GM21825 (cell line): Measurements from ENCODE around the gene NUDT19.
"Not testable (repeated sequence)": the region's sequence is repeated elsewhere in the genome, so short reads cannot be mapped to it uniquely, and the experiment has no call there.

Experiments
- ATAC-seq: cut with Tn5 transposase; IDR thresholded peaks from one replicate; pipeline ENCODE4 v1.9.1; 2021; ENCODE audit warnings: mild to moderate bottlenecking, moderate library complexity; ENCODE audit not compliant: unreplicated experiment

The NUDT19 gene

DNA sequence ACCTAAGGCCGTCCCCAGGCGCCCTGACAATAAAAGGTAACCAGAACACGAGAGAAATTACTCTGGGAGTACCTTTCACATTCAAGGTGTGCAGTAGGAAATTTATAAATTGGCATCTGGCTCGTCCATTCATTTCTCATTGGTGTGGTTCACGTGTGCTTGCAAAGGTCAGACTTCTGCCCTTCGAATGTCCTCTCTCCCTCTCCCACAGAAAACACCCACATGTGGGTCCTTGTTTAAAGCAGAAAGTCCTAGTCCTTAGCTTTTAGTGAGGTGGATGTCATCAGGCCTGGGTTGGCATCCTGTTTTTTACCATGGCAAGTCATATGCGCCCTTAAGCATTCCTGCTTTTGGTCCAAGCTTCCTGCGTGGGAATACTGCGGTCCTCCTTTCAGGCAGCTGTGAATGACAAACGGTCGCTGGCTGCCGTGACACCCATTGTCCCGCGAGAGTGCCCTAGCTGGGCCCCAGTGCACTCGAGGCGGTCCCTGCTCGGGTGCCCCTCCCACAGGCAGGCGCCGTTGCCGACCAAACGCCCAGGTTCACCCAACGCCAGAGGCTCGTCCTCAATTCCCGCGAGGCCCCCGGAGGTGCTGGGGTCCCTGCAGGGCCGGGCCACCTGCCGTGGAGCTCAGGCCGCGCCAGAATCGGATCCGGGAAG lies at the start of gene NUDT19:
TSS of gene NUDT19 (plus strand) at position 531 of the 661 bp plus-strand sequence. CDS start 140 bp downstream, outside the sequence.
- ATAC-seq, result peak; percentile 84

DNA sequence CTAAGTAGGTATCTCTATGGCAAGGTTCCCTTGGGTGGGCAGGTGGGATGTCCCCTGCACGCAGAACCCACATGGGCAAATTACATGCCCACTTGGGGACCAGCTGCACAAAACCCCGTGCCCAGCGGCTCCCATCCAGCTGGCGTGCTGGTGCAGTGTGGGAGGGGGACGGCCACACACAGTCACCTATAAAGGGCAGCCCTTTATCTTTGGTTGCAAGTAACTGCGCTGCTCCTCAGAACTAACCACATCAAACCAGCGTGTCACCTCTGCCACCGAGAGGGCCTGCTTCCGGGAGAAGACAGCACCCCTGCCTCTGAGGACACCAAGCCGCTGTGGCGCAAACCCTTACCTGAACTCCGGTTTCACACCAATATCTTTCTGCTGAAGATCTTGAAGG lies 48.9 kb upstream of the NUDT19 start:
- no peak for ATAC-seq

DNA sequence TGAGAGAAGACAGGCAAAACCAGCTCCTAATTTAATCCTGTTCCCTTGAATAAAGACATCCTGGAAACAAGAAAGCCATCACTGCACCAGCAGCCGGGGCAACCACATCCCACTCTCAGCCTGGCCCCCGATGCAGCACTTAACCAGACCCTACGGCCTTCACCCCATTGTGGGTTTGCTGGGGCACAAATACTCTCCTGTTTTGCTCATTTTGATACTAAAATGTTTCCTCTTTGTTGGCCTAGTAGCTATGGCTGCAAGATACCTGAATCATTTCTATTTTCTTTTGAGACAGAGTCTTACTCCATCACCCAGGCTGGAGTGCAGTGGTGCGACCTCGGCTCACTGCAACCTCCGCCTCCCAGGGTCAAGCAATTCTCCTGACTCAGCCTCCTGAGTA lies 45.1 kb upstream of the NUDT19 start:
- no peak for ATAC-seq

DNA sequence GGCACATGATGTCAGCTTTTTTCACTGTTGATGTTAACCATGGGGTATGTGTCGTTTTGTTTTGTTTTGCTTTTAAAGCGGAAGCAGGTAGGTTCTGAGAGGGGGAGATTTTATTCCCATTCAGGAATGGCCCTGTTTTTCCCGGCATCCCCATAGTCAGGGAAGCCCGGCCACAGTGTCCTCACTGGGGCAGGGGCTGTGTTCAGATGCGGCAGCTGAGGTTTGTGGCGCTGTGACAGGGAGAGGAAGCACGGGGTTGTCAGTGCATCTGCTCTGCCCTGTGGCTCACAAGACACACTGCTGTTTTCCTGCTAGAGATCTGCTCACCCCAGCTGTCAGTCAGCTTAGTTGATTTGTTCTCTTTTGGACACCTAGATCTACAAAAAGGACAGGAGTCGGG lies 44.3 kb upstream of the NUDT19 start:
- no peak for ATAC-seq

DNA sequence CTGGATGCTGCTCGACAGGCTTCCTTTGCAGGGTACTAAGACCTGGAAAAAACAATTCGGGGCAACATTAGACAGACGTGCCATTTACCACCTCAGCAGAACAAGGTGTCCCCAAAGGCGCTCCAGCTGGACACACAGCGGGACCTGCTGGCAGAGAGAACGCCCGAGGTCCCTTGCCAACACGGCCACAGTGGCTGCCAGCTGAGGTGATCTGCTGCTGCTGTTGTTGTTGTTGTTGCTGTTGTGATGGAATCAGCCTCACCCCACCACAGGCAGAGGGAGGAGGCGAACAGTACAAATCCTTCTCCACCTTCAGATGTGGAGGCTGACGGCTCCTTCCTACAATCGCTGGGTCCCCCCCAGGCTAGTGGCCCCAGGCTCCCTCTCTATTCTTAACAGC lies 41.9 kb upstream of the NUDT19 start:
- no peak for ATAC-seq

DNA sequence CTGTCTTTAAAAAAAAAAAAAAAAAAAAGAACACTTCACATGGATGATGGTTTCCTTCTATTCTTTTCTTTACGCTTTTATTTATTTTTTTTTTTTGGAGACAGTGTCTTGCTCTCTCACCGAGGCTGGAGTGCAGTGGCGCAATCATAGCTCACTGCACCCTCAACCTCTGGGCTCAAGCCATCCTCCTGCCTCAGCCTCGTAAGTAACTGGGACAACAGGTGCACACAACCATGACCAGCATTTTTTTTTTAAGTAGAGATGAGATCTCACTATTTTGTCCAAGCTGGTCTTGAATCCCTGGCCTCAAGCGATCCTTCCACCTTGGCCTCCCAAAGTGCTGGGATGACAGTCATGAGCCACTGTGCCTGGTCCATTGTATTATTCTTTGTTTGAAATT lies 41.0 kb upstream of the NUDT19 start:
- ATAC-seq, result no peak

DNA sequence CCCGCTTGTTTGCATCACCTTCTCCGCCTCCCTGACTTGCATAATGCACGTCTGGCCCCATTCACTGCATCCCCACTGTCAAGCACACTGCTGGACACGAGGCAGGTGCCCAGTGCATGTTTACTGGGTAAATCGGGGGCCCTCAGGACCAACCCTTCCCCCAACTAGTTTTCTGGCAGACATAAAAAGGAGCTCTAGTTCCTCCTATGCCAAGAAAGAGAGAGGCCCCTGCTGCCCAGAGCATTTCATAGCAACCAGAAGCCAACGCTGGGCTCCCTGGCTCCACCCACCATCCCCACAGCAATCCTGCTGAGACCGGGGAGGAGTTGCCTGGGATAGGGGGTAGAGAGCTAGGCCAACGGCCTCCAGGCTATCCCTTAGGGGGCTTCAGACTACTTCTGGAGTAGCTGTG lies 39.9 kb upstream of the NUDT19 start:
- no peak for ATAC-seq

DNA sequence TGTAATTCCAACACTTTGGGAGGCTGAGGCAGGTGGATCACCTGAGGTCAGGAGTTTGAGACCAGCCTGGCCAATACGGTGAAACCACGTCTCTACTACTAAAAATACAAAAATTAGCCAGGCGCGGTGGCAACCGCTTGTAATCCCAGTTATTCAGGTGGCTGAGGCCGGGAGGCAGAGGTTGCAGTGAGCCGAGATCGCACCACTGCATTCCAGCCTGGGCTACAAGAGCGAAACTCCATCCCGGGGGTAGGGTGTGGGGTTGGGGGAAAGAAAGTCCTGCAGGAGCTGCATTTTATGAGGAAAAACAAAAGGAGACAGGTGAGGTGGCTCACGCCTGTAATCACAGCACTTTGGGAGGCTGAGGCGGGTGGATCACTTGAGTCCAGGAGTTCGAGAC lies 39.3 kb upstream of the NUDT19 start:
- not testable (repeated sequence) for ATAC-seq

DNA sequence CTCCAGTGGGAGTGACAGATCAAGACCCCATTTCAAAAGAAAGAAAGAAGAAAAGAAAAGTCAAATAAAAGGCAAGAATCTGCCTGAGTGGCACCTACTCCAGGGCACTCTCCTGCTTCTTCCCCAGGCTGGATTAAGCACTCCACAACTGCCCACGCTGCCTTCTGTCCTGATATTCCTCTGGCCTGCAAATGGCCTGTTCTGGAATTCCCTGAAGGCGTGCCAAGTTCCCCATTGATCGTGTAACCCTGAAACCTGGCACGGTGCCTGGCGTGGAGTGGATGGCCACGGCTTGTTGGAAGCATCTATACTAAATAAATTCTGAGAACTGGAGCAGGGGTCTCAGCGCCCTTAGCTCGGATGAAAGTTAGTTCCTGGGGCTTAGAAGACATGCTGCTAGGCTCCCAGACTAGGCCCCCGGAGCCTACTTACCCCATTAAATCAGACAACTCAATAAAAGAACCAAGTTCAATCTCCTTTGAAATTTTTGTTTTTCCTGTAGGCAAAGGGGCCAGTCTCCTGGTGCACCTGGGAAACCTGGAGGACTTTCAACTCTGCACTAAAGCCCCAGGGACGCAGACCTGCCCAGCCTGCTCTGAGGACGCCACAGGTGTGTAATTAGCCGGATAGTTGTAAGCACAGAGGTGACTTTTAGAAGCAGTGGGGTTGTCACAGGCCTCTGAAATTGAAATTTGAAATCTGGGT lies 38.6 kb upstream of the NUDT19 start:
- no peak for ATAC-seq

DNA sequence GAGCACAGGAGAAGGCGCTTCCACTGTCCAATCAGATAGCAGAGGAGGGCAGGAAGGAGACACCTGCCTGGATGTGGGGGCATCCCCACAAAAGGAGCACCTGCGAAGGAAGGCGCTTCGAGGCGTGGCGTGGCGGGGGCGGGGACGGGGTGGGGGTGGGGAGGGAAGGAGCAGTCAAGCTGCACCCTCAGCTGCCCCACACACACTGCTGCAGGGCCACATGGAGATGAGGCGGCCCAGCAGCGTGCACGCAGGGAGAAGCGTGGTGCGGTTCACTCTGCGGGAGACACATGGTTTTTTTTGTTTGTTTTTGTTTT lies 38.1 kb upstream of the NUDT19 start:
- ATAC-seq, result no peak

DNA sequence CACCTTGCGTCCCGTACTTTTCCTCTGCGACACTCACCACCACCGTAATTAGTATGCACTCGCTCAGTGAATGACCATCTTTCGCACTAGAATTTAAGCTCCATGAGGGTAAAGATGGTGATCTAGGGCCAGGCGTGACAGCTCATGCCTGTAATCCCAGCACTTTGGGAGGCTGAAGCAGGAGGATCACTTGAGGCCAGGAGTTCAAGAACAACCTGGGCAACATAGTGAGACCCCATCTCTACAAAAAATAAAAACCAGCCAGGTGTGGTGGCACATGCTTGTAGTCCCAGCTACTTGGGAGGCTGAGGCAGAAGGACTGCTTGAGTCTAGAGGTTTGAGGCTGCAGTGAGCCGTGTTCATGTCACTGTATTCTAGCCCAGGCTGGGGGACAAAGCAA lies 35.2 kb upstream of the NUDT19 start:
- not testable (repeated sequence) for ATAC-seq

DNA sequence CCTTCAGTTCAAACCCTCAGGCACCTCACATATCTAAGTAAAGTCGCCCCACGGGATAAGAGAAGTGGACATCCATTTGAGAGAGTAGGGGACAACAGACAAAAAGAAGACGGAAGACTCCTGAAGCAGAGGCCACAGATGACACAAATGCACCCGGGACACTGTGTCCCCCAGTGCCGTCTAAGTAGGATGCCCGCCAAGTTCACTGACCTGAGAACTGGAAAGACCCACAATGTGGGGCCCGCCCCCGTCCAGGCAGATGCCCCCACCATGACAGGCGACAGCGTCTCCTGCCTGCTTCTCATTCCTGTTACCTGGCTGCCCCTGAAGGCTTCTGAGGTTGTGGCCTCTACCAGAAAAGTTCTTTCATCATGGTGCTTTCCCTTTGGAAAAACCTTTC lies 33.5 kb upstream of the NUDT19 start:
- ATAC-seq, result no peak

DNA sequence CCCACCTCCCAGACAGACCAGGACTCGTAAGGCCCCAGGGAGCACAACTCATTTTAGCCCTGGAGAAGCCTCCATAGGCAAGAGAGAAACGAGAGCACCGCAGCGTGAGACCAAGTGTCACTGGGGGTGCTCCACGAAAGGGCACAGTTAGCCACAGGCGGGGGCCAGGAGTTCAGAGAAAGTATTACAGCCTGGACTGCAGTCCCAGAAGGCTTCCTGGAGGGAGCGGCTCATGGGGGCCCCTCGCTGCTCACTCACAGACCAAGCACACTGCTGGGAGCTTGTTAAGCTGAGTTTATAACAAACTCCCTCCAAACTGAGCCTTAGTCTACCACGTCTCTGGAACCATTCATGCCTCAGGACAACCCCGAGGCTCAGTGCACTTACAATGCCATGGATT lies 33.1 kb upstream of the NUDT19 start:
- ATAC-seq, result no peak

DNA sequence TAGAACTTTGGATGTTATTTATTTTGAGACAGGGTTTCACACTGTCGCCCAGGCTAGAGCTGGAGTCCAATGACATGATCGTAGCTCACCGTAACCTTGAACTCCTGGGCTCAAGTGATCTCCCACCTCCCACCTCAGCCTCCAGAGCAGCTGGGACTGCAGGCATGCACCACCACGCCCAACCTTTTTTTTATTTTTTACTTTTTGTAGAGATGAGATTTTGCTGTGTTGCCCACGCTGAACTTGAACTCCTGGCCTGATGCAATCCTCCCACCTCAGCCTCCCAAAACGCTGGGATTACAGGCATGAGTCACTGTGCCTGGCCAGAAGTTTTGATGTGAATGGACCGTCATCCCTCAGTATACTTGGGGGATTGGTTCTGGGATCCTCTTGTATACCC lies 30.3 kb upstream of the NUDT19 start:
- no peak for ATAC-seq

DNA sequence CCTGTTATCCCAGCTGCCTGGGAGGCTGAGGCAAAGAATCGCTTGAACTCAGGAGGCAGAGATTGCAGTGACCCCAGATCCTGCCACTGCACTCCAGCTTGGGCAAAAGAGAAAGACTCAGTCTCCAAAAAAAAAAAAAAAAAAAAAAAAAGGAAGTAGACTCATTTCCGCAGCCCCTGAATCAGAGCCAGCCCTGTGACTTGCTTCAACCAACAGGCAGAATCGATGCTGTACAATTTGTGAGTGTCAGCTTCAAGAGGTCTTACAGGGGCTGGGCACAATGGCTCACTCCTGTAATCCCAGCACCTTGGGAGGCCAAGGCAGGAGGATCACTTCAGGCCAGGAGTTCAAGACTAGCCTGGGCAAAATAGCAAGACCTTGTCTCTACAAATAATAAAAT lies 29.4 kb upstream of the NUDT19 start:
- ATAC-seq, result no peak

DNA sequence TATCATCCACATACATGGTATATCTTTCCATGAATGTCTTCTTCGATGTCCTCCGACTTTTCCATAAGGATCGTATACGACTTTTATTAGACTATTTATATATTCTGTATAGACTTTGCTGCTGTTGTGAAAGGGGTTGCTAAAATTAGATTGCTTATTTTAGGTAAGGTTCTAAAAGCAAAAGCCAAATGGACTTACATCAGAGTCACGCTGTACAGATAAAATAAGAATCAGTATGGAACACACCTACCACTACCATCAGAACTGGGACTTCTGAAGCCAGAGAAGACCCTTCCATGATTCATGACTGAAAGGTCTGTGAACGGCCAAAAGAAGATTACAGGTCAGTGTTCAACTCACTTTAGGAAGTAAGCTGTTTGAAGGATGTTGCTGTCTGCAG lies 25.5 kb upstream of the NUDT19 start:
- no peak for ATAC-seq

DNA sequence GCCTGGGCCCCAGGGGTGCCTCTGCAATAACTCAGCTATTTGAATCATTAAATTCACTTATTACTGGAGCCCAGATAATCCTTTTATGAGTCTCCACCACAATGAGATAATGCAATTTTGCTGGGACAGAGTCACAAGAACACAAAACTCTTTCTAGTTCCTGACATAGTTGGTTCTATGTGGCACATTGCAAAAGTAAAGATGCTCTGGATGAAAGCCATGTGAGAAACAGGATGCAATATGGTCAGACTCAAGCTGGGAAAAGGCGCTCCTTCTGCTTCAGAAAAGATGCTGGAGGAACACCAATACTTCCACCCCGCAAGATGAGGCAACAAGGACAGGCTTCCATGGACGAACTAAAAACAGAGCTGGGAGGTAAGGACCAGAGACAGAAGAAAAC lies 22.3 kb upstream of the NUDT19 start:
- ATAC-seq, result no peak

DNA sequence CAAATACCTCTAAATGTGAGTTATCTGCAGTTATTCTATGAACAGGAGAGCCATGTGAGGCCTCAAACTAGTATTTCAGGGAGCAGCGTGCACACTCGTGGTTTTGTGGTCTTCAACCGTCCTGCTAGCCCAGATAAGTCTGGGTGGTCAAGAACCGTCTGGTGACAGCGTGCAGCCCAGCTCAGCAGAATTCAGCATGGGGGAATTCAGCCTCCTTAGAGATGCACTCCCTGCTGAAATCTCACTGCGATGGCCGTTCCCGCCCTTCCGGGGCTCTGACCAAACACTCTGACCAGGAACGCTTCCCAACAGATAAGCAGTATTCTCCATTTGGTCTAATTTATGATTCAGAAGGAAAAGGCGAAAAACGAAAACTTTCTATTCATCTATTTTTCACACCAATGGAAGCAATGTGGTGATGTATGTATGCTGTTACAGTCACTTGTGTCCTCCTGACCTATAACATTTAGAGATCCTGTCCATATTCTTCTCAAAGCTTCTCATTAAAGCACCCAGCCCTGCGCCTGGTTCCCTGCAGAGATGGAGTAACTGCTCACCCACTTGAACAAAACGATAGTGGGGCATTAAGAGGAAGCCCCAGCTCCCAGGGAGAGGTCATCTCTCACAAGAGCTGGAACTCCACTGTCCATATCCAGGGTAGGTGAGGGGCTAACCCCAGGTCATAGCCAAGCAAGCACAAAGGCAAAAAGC lies 19.6 kb upstream of the NUDT19 start:
- ATAC-seq, result no peak

DNA sequence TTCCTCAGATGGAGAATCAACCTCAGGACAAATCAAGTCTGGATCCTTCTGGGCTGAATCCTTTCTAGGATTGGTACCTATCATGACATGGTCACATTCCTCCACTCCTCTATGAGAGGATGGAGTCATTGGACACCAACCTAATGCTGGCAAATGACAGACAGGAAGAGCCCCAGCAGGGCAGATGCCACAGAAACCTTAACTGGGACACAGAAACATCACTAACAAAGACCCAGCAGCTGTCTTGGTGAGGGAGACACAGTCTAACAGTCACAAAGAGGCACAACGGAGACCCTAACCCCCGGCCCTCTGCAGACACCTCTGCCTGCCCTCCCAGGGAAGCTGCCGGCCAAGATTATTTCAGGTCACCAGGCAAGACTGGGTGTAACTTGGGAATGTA lies 18.8 kb upstream of the NUDT19 start:
- ATAC-seq, result no peak

DNA sequence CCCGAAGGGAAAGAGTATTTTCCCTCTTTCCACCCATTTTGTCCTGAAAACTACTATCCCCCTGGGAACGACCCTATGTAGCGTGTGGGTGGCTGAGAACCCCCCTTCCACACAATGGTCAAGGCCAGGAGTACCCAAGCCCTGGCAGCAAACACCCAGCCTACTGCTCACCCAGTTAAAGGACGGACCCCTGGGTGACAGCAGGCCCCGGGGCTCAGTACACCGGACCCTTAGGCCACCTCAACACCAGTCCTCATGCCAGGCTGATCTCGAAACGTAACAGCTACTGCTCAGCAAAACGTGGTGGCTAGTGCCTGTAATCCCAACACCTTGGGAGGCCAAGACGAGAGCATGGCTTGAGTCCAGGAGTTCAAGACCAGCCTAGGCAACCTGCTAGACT lies 18.0 kb upstream of the NUDT19 start:
- ATAC-seq, result no peak

DNA sequence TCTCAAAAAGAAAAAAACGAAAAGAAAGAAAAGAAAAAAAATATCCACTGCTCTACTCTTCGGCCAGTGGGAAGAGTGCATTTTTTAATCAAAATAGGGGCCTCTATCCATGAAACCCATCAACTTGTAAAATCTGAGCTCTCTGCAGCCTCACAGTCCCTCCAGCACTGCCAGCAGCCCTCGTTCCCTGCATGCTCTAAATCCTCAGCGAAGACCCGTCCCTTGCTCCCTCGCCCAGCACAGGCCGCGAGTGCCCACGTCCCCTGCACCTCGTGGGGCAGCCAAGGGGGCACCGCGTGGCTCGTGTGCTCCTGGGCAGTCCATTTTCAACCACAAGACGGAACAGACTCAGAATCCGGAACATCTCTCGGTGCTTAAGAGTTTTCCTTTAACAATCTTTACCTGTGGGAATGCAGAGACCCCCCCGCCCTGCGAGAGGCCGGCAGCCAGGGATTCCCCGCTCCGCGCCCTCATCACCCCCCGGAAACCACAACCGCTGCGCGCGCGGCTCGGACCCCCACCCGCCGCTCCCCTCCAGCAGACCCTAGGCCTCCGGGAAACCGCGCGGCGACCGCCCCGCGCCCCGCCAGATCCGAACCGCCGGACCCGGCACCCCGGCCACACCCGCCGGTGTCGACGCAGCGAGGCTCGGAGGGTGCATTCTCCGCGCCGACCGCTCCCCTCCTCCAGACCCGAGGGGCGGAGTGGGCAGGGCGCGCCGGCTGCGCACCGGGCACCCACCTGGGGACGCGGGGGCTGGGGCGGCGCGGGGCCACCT lies 17.3 kb upstream of the NUDT19 start:
- ATAC-seq, result no peak
